OCI-LY7 (cell line): ENCODE results near the gene COA8. TPM values are rescaled to one million over a fixed set of nuclear protein-coding genes. Genes with fewer than 3 reads are reported as not detected.

Source experiments
- BruUV-seq: library from RNA; stranded (reverse); fragments of 400-500 nt; replicated peaks from 2 replicates; lab custom pipeline; 2021; lab: Mats Ljungman, UMichigan
- CTCF ChIA-PET: fragments of 300-600 bp; sonication (Branson Sonifier 250); formaldehyde crosslinking; loops from one replicate; lab custom pipeline; 2022; ENCODE audit warnings: antibody characterized with exemption; ENCODE audit not compliant: unreplicated experiment; lab: Charles Lee
- POLR2A ChIA-PET: fragments of 300-600 bp; sonication (Branson Sonifier 250); formaldehyde crosslinking; loops from one replicate; lab custom pipeline; 2022; ENCODE audit warnings: antibody characterized with exemption; lab: Charles Lee
- DNase-seq: peaks from one replicate; pipeline ENCODE4 v3.0.0-alpha.2; 2015; ENCODE audit warnings: low spot score
- H2AFZ ChIP-seq: fragments of 200-600 bp; sonication (generic), shearing (Covaris generic); 2 replicates; pipeline ENCODE4 v1.6.1; 2014; ENCODE audit warnings: mild to moderate bottlenecking, antibody characterized with exemption, low read length, moderate library complexity
- H3K27ac ChIP-seq: fragments of 200-600 bp; sonication (generic); 2 replicates; pipeline ENCODE4 v1.5.1; 2014; ENCODE audit warnings: mixed run types, low read depth, mild to moderate bottlenecking, moderate library complexity, low read length, inconsistent platforms; ENCODE audit not compliant: poor library complexity, severe bottlenecking
- H3K36me3 ChIP-seq: fragments of 200-600 bp; sonication (generic); 2 replicates; pipeline ENCODE4 v1.6.1; 2014; ENCODE audit warnings: mild to moderate bottlenecking, antibody characterized with exemption, low read length, moderate library complexity, mixed read lengths; ENCODE audit not compliant: insufficient read depth
- H3K4me1 ChIP-seq: fragments of 200-600 bp; sonication (generic); 2 replicates; pipeline ENCODE4 v1.5.1; 2014; ENCODE audit warnings: mild to moderate bottlenecking, low read length; ENCODE audit not compliant: insufficient read depth, poor library complexity, severe bottlenecking
- H3K4me2 ChIP-seq: fragments of 200-600 bp; sonication (generic); 2 replicates; pipeline ENCODE4 v1.6.1; 2014; ENCODE audit warnings: mild to moderate bottlenecking, low read length
- H3K4me3 ChIP-seq: fragments of 200-600 bp; sonication (generic); 2 replicates; pipeline ENCODE4 v1.5.1; 2014; ENCODE audit warnings: mild to moderate bottlenecking, low read depth, low read length; ENCODE audit not compliant: poor library complexity, severe bottlenecking
- H3K79me2 ChIP-seq: fragments of 200-600 bp; sonication (generic); 2 replicates; pipeline ENCODE4 v1.6.1; 2016; ENCODE audit warnings: low read depth, mild to moderate bottlenecking, low read length, moderate library complexity, mixed read lengths; ENCODE audit not compliant: insufficient read depth
- H3K9me2 ChIP-seq: fragments of 200-600 bp; sonication (generic); 2 replicates; pipeline ENCODE4 v1.6.1; 2016; ENCODE audit warnings: mild to moderate bottlenecking, low read length, mixed read lengths; ENCODE audit not compliant: insufficient read depth
- H3K9me3 ChIP-seq: fragments of 200-600 bp; sonication (generic); 2 replicates; pipeline ENCODE4 v1.6.1; 2014; ENCODE audit warnings: mild to moderate bottlenecking, mixed run types, low read length, mixed read lengths
- H4K20me1 ChIP-seq: fragments of 200-600 bp; sonication (generic); 2 replicates; pipeline ENCODE4 v1.6.1; 2014; ENCODE audit warnings: mild to moderate bottlenecking, antibody characterized with exemption, low read length, moderate library complexity, mixed read lengths; ENCODE audit not compliant: insufficient read depth
- CTCF ChIP-seq: fragments of 200-600 bp; sonication (generic); conservative IDR thresholded peaks from 2 replicates; pipeline ENCODE4 v1.5.1; 2014; ENCODE audit warnings: mild to moderate bottlenecking, antibody characterized with exemption, low read length, moderate library complexity, mixed read lengths
- EZH2phosphoT487 ChIP-seq: fragments of 200-600 bp; sonication (generic); IDR thresholded peaks from 2 replicates; pipeline ENCODE4 v1.6.1; 2018; ENCODE audit warnings: low read depth, borderline replicate concordance, mild to moderate bottlenecking, mixed run types, antibody characterized with exemption, low read length, moderate library complexity, mixed read lengths
- intact Hi-C: fragments of 100-400 bp; cut with micrococcal nuclease; formaldehyde crosslinking; loops from one replicate; pipeline ENCODE4 v1.10.0; 2022; ENCODE audit not compliant: unreplicated experiment
- total RNA-seq, 2 experiments: library from RNA; depleted of rRNA in 1 of 2; stranded (reverse); fragments of >200 nt in 1 of 2; shearing (Covaris generic) in 1 of 2; gene quantifications; 2 replicates each; pipeline ENCODE4 v1.2.3, GENCODE V29; 2014 to 2022

The COA8 gene
- total RNA-seq, 2 experiments from 2014 or later = 18.7 to 33.0 TPM

- Histone ChIP-seq H3K79me2 (no peaks in the 10 kb centered on the region), H3K4me1 (no peaks in the 10 kb centered on the region), H3K9me2 (no peaks in the 10 kb centered on the region), H3K36me3 (no peaks in the 10 kb centered on the region), H4K20me1 (no peaks in the 10 kb centered on the region), H3K4me2 (no peak overlapping the region), H3K9me3 (no peaks in the 10 kb centered on the region), H2AFZ (no peak overlapping the region), H3K27ac (no peak overlapping the region), H3K4me3 (no peak overlapping the region)
- BruUV-seq = no TSS peak
- intact Hi-C loops = no loop called here
- ChIA-PET CTCF (interaction anchor here (0.6 kb wide), 1 partner anchor 17 kb away, joined by 3 read pairs; no protein-coding TSS in a partner anchor), POLR2A (no interaction called here)
- no peak for DNase-seq
- TF ChIP-seq EZH2phosphoT487 (no peak), CTCF (no peak)
These were observed 18.9 kb upstream of the COA8 start for GRCh38 chr14:103543721-103544387.

GRCh38 chr14:103544388-103545218, 18.2 kb upstream of the COA8 start:
- intact Hi-C loops = no loop called here
- ChIA-PET CTCF (interaction anchor here (0.6 kb wide), 1 partner anchor 17 kb away, joined by 3 read pairs; no protein-coding TSS in a partner anchor), POLR2A (no interaction called here)
- Histone ChIP-seq H2AFZ (no peak overlapping the region), H3K79me2 (no peaks in the 10 kb centered on the region), H3K4me1 (no peaks in the 10 kb centered on the region), H3K27ac (no peak overlapping the region), H3K9me3 (no peaks in the 10 kb centered on the region), H3K4me2 (no peak overlapping the region), H3K9me2 (no peaks in the 10 kb centered on the region), H3K36me3 (no peaks in the 10 kb centered on the region), H4K20me1 (no peaks in the 10 kb centered on the region), H3K4me3 (no peak overlapping the region)
- DNase-seq = no peak
- no TSS peak for BruUV-seq
- TF ChIP-seq CTCF (no peak), EZH2phosphoT487 (no peak)
